Adrenal gland (tissue), 5 donors: ENCODE results near the gene OMP.

Experiments used
- CTCF ChIP-seq, 6 experiments: fragments of 450-650 bp in 4 of 6; fragments of 200-600 bp in 2 of 6; sonication (generic) in 1 of 6; IDR thresholded peaks; 1 replicate in 5 of 6; 2 replicates in 1 of 6; pipeline versions ENCODE4 v1.5.1 to v1.8.0; 2016 to 2021; ENCODE audit warnings: antibody characterized with exemption in 6 of 6, mild to moderate bottlenecking in 2 of 6, moderate library complexity in 1 of 6
- POLR2A ChIP-seq, 2 donors: fragments of 450-650 bp; IDR thresholded peaks; one replicate each; pipeline ENCODE4 v1.6.1; 2017; ENCODE audit warnings: antibody characterized with exemption in 2 of 2, mild to moderate bottlenecking in 2 of 2, moderate library complexity in 1 of 2
- donor health status: DM: no; HTN: no; CAD: no.

- no peak for TF ChIP-seq CTCF (IDR thresholded peaks at IDR 0.05)
- no peak for TF ChIP-seq POLR2A (IDR thresholded peaks at IDR 0.05)
Observed at GRCh38 chr11:77142091-77142975, 39.7 kb downstream of the OMP start.
